ENCODE data around the gene DCBLD1.

DNA sequence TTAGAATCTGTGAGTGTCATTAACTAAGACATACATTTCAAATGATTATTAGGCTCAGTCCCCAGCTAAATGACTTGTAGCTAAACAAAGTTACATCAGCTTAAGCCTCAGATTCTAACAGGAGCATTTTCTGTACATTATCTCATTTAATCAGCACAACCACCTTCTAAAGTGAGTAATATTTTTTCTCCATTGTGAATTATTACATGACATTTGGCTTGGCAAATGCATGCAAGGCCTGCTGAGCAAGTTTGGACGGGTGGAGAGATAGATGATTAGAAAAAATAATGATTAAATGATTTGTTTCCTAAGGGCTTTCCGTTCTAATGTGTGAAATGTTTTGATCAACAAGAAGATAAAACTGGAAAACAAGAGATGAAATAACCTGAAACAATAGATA lies 20.7 kb downstream of the DCBLD1 start:
- TF ChIP-seq POLR2A (IDR thresholded peaks at IDR 0.05), result no peak
- TF ChIP-seq, protein P1, sequence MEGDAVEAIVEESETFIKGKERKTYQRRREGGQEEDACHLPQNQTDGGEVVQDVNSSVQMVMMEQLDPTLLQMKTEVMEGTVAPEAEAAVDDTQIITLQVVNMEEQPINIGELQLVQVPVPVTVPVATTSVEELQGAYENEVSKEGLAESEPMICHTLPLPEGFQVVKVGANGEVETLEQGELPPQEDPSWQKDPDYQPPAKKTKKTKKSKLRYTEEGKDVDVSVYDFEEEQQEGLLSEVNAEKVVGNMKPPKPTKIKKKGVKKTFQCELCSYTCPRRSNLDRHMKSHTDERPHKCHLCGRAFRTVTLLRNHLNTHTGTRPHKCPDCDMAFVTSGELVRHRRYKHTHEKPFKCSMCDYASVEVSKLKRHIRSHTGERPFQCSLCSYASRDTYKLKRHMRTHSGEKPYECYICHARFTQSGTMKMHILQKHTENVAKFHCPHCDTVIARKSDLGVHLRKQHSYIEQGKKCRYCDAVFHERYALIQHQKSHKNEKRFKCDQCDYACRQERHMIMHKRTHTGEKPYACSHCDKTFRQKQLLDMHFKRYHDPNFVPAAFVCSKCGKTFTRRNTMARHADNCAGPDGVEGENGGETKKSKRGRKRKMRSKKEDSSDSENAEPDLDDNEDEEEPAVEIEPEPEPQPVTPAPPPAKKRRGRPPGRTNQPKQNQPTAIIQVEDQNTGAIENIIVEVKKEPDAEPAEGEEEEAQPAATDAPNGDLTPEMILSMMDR (IDR thresholded peaks at IDR 0.05), result no peak

All from prostate gland (tissue), 2 donors.